GM12878 (cell line): Measurements from ENCODE around the gene SLC6A2.

Experiments used
- MEF2B ChIP-seq: fragments of 450-650 bp; IDR thresholded peaks from 2 replicates; pipeline ENCODE4 v1.6.1; 2018; ENCODE audit warnings: mild to moderate bottlenecking, moderate library complexity; ENCODE audit not compliant: partially characterized antibody, poor library complexity, severe bottlenecking
- POLR2A ChIP-seq: IDR thresholded peaks from 2 replicates; pipeline ENCODE4 v1.6.1; 2011; ENCODE audit warnings: low read depth, mild to moderate bottlenecking, low read length
- SMC3 ChIP-seq: IDR thresholded peaks from 2 replicates; pipeline ENCODE4 v1.6.1; 2011; ENCODE audit warnings: low read length, improper control_type of control experiment, borderline replicate concordance
- YY1 ChIP-seq: IDR thresholded peaks from 2 replicates; pipeline ENCODE4 v1.6.1; 2011; ENCODE audit warnings: low read depth, mild to moderate bottlenecking, low read length
- TF ChIP-seq, protein P1 (sequence below): fragments of 450-650 bp; IDR thresholded peaks from 2 replicates; pipeline ENCODE4 v1.6.1; 2017; ENCODE audit warnings: mild to moderate bottlenecking, low read depth, inconsistent platforms; ENCODE audit not compliant: poor library complexity, severe bottlenecking
- TF ChIP-seq, protein P2 (sequence below): IDR thresholded peaks from 2 replicates; pipeline ENCODE4 v1.6.1; 2011; ENCODE audit warnings: low read depth, mild to moderate bottlenecking, low read length, moderate library complexity, borderline replicate concordance; ENCODE audit errors: extremely low read depth
- TF ChIP-seq, protein P3 (sequence below), 3 experiments: IDR thresholded peaks in 2 of 3; conservative IDR thresholded peaks in 1 of 3; 2 replicates each; pipeline ENCODE4 v1.5.1; 2011; ENCODE audit warnings: low read depth in 3 of 3, low read length in 3 of 3, mild to moderate bottlenecking in 3 of 3, control low read depth in 2 of 3, moderate library complexity in 2 of 3, inconsistent platforms in 1 of 3, mixed read lengths in 1 of 3; ENCODE audit not compliant: control insufficient read depth in 2 of 3, insufficient read depth in 1 of 3; ENCODE audit errors: extremely low read depth in 1 of 3
- TF ChIP-seq, protein P4 (sequence below): fragments of 450-650 bp; IDR thresholded peaks from 2 replicates; pipeline ENCODE4 v1.6.1; 2017; ENCODE audit warnings: mild to moderate bottlenecking

DNA sequence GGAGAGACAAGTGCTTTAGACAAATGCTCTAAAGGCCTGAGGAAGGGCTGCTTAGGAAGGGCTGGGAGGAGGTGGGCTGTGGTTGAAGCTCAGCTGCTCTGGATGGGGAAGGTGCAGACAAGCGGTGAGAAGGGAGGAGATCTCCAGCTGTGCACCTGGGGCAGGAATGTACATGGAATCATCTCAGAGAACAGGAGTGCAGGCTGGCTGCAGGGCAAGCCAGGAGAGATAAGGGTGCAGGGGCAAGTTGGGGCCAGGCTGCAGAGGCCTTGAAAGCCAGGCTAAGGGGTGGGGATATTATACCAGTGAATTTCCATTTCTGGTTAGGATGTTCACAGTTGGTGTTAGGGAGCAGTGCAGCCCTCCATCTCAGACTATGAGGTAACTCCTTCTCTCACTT is 4.2 kb downstream of the SLC6A2 start:
- TF ChIP-seq YY1 = no peak
- TF ChIP-seq, protein P1, sequence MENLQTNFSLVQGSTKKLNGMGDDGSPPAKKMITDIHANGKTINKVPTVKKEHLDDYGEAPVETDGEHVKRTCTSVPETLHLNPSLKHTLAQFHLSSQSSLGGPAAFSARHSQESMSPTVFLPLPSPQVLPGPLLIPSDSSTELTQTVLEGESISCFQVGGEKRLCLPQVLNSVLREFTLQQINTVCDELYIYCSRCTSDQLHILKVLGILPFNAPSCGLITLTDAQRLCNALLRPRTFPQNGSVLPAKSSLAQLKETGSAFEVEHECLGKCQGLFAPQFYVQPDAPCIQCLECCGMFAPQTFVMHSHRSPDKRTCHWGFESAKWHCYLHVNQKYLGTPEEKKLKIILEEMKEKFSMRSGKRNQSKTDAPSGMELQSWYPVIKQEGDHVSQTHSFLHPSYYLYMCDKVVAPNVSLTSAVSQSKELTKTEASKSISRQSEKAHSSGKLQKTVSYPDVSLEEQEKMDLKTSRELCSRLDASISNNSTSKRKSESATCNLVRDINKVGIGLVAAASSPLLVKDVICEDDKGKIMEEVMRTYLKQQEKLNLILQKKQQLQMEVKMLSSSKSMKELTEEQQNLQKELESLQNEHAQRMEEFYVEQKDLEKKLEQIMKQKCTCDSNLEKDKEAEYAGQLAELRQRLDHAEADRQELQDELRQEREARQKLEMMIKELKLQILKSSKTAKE = no peak
- TF ChIP-seq MEF2B = no peak
- TF ChIP-seq, protein P2, sequence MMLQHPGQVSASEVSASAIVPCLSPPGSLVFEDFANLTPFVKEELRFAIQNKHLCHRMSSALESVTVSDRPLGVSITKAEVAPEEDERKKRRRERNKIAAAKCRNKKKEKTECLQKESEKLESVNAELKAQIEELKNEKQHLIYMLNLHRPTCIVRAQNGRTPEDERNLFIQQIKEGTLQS = no peak
- TF ChIP-seq, protein P3, sequence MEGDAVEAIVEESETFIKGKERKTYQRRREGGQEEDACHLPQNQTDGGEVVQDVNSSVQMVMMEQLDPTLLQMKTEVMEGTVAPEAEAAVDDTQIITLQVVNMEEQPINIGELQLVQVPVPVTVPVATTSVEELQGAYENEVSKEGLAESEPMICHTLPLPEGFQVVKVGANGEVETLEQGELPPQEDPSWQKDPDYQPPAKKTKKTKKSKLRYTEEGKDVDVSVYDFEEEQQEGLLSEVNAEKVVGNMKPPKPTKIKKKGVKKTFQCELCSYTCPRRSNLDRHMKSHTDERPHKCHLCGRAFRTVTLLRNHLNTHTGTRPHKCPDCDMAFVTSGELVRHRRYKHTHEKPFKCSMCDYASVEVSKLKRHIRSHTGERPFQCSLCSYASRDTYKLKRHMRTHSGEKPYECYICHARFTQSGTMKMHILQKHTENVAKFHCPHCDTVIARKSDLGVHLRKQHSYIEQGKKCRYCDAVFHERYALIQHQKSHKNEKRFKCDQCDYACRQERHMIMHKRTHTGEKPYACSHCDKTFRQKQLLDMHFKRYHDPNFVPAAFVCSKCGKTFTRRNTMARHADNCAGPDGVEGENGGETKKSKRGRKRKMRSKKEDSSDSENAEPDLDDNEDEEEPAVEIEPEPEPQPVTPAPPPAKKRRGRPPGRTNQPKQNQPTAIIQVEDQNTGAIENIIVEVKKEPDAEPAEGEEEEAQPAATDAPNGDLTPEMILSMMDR (IDR thresholded peaks at IDR 0.05 in 2 of 3, conservative IDR thresholded peaks at IDR 0.05 in 1 of 3; ENCODE audit: control insufficient read depth in 2 of 3, extremely low read depth in 1 of 3, insufficient read depth in 1 of 3, low read depth in 3 of 3, low read length in 3 of 3) = no peak
- no peak for TF ChIP-seq POLR2A
- TF ChIP-seq SMC3 = no peak
- TF ChIP-seq, protein P4, sequence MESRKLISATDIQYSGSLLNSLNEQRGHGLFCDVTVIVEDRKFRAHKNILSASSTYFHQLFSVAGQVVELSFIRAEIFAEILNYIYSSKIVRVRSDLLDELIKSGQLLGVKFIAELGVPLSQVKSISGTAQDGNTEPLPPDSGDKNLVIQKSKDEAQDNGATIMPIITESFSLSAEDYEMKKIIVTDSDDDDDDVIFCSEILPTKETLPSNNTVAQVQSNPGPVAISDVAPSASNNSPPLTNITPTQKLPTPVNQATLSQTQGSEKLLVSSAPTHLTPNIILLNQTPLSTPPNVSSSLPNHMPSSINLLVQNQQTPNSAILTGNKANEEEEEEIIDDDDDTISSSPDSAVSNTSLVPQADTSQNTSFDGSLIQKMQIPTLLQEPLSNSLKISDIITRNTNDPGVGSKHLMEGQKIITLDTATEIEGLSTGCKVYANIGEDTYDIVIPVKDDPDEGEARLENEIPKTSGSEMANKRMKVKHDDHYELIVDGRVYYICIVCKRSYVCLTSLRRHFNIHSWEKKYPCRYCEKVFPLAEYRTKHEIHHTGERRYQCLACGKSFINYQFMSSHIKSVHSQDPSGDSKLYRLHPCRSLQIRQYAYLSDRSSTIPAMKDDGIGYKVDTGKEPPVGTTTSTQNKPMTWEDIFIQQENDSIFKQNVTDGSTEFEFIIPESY = no peak
